GM13977 (cell line): ENCODE measurements around the gene ELP1.
"Not testable (repeated sequence)": the region's sequence is repeated elsewhere in the genome, so short reads cannot be mapped to it uniquely, and the experiment has no call there.

ENCODE experiments used
- DNase-seq: peaks from one replicate; pipeline ENCODE4 v3.0.0; 2012; ENCODE audit warnings: low spot score
- CTCF ChIP-seq: IDR thresholded peaks from 2 replicates; pipeline ENCODE4 v1.5.1; 2012; ENCODE audit warnings: mild to moderate bottlenecking, control low read depth; ENCODE audit not compliant: insufficient read depth; ENCODE audit errors: extremely low read depth, missing control alignments
- in situ Hi-C: fragments of 300-500 bp; cut with MboI; formaldehyde crosslinking; loops from one replicate; pipeline ENCODE4 v1.12.0; 2022; ENCODE audit warnings: low sequenced_read_pairs, low pct_unique_long_range_greater_than_20kb, mixed read lengths, inconsistent platforms; ENCODE audit not compliant: unreplicated experiment

The ELP1 gene

GRCh38 chr9:108842610-108843295, 91.2 kb downstream of the ELP1 start:
- DNase-seq: no peak
- in situ Hi-C loops: no loop called here

DNA sequence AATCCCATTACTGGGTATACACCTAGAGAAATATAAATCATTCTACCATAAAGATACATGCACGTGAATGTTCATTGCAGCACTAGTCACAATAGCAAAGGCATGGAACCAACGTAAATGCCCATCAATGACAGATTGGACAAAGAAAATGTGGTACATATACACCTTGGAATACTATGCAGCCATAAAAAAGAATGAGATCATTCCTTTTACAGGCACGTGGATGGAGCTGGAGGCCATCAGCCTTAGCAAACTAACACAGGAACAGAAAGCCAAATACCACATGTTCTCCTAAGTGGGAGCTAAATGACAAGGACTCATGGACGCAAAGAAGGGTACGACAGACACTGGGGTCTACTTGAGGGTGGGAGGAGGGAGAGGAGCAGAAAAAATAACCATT, 94.4 kb downstream of the ELP1 start:
- in situ Hi-C loops, DNase-seq: not testable (repeated sequence)

More at GRCh38 chr9:108842610-108843295, 91.2 kb downstream of the ELP1 start:
- no peak for TF ChIP-seq CTCF

- TF ChIP-seq CTCF: no peak
- no peak for DNase-seq
- in situ Hi-C loops: no loop called here
Measured at GRCh38 chr9:108838017-108838416, 95.9 kb downstream of the ELP1 start.

DNA sequence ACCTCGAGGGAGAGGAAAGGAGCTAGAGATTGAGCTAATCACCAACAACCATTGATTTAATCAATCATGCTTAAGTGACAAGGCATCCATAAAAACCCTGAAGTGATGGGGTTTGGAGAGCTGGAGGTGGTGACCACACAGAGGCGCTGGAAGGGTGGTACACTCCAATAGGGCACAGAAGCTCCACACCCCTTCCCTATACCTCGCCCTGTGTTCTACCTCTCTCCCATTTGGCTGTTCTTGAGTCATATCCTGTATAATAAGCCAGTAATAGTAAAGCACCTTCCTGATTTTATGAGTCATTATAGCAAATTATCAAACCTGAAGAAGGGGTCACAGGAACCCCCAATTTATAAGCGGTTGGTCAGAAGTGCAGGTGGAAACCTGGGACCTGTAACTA, 96.4 kb downstream of the ELP1 start:
- TF ChIP-seq CTCF: no peak
- no peak for DNase-seq
- in situ Hi-C loops: no loop called here

DNA sequence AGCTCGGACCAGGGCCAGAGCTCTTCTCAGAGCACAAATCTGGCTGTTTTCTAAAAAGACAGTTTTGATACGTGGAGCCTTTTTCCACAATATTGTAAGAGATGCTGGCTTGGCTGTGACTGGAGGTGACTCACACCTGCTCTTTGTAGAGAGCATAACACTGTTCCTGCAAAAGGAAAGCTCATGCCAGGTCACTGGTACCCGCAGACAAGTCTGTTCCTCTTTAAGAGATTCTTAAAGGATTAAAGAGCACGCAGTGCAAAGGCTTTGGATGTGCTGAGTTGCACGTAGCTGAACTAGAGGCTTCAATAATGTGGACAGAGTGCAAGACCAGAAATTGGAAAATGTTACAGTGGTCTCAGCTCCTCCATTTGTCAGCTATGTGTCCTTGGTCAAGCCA, 97.1 kb downstream of the ELP1 start:
- in situ Hi-C loops: no loop called here
- no peak for DNase-seq
- TF ChIP-seq CTCF: no peak

DNA sequence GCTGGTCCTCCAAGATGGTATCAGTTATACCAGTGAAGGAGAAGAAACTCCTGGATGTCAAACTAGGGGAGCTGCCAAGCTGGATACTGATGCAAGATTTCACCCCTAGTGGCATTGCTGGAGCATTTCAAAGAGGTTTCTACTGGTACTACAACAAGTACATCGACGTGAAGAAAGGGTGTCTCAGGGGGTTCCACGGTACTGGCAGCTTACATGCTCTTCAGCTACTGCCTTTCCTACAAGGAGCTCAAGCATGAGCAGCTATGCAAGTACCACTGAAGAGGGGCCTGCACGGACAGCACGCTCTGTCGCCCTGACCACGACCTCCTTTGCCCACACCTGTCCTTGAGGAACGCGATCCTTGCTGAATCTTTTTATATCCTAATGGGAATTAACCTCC, 97.6 kb downstream of the ELP1 start:
- no peak for TF ChIP-seq CTCF
- in situ Hi-C loops: no loop called here
- DNase-seq: no peak

DNA sequence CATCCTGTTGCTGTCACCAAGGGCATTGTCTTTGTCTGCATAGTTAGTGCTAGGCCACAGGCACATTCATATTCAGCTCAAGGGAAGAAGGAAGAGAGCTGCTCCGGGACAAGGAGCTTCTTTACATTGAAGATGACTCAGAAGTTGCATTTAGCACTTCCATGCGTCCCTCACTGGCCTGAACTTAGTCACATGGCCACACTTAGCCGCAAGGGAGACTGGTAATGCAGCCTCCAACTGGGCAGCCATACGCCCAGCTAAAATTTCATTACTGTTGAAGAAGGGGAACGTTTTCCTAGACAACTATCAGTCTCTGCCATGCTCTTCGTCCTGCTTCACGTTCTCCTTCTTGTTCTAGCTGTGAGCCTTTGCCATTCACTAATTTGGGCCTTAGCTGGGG, 98.1 kb downstream of the ELP1 start:
- in situ Hi-C loops: no loop called here
- TF ChIP-seq CTCF: no peak

More for the DNA sequence above, 98.1 kb downstream of the ELP1 start:
- no peak for DNase-seq
